Stimulated activated CD4-positive, alpha-beta T cell treated with anti-CD3 and anti-CD28 coated beads, Interleukin-2, amount 100 ng/mL, for 24 hours (primary cell): ENCODE measurements around the gene LARP4B.

ENCODE experiments used
- DNase-seq, 2 donors: peaks; one replicate each; pipeline ENCODE4 v3.0.0-alpha.2; 2020

Gene LARP4B

DNA sequence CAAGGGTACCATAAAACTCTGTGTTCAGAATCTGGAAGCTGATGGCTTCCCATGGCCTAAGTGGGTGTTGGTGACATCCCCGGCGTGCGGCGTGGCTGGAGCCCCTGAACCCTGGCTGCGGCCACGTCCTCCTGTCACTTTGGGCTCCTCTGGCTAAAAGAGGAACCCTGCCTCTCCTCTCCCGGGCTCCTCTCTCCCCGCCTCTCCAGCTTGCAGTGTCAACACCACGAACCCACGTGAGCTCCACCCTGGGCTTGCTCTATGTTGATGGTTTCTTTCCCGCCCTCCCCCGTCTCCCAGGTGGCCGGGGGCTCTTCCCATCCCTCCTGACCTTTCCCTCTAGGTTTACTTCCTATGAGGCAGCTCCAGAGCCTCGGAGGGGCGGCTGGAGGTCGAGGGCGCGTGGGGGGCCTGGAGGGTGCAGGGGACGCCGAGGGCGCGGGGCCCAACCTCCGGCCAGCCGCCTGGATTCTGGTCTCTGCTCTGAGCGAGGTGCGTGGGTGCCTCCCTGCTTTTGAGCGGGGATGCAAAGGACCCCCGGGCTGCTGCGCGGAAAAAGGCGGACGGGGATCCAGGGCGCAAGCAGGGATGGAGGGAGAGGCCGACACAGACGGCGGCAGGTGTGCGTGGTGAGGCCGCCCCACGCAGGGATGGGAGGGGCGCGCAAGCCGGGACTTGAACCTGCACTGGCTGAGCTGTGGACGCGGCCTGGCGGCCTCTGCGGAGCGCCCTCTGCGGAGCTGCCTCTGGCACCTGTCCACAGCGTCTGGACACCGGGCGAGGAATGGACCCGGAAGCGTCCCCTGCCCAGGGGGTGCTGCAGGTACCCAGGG is 126.5 kb downstream of the LARP4B start:
- DNase-seq, result no peak

DNA sequence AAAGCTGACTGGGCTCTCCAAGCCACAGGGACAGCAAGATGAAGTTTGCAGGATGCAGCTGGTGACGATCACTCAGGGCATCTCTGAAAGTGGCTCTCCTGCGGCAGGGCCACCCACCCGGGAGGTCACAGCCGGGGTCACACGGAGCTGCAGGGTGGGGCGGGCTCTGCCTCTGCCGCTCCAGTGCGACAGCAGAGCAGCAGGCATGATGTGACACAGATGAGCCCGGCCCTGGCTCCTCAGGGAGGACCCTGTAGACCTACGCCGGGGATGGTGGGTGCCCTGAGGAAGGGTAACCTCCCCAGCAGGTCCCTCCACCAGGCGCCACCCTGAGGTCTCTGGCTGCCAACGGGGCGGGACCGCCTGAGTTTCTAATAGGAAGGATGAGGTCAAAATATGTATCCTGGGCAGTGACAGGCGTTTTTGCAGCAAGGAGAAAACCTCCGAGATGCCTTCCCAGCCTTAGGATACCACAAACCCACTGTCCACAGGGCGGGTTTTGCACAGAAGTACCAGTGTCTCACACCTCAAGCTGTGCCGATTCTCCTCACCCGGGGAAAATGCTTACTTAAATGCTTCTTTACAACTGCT is 127.2 kb downstream of the LARP4B start:
- DNase-seq, result no peak

DNA sequence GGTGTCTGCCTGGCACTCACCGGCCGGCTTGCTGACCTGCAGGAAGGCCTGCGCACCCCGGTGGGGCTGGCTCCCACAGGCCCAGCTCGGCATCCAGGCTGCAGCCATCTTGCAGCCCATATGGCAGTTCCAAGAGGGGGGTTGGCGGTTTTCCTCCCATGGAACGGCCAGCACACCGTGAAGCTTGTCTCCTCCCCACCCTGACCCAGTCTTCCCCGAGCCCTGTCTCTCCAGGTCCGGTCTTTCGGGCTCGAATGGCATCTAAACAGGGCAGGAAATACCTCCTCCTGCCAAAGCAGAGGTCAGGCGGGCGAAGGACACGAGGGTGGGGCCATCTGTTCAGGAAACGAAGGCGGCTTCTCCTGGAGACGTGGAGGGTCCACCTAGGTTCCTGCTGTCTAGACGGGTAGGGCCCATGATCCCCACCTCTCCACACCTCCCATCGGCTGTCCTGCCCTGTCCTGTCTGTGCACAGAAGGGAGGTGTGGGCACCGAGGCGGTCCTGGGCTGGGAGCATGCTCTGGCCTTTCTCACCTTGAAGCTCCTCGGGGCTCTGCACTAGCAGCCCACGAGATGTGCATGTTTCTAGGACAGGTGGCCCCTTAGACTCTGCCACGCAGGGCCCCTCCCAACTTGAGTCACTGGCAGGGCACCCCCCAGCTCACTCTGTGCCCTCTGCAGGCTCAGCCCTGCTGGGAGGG is 128.3 kb downstream of the LARP4B start:
- DNase-seq, result no peak

DNA sequence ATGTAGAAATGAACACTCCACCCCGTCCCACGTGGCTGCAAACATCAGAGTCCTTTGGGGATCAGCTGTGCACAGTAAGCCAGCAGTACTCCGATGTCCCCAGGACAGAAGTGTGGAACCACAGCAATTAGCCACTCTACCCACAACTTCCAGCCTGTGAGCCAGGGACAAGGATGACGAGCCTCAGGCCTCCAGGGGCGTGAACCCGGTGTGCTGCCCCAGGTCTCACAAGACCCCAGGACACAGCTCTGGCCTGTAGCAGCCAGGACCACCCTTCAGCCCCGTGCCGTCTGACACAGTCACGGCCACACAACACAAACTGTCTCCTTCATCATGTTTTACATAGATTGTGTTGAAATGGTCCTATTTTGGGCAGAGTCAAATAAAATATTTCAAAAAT is 129.0 kb downstream of the LARP4B start:
- no peak for DNase-seq

DNA sequence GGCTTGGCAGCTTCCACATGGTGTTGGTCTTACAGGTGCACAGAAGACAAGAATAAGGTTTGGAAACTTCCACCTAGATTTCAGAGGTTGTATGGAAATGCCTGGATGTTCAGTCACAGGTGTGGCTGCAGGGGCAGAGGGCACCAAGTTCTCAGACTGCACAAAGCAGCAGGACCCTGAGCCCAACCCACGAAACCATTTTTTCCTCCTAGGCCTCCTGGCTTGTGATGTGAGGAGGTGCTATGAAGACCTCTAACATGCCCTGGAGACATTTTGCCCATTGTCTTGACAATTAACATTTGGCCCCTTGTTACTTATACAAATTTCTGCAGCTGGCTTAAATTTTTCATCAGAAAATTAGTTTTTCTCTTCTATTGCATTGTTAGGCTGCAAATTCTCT is 134.3 kb downstream of the LARP4B start:
- DNase-seq, result no peak

DNA sequence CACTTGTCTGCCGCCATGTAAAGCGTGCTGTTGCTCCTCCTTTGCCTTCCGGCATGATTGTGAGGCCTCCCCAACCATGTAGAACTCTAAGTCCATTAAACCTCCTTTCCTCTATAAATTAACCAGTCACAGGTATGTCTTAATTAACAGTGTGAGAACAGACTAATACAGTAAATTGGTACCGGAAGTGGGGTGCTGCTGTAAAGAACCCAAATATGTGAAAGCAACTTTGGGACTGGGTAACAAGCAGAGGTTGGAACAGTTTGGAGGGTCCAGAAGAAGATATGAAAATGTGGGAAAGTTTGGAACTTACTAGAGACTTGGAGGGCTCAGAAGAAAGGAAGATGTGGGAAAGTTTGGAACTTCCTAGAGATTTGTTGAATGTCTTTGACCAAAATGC is 135.3 kb downstream of the LARP4B start:
- no peak for DNase-seq

DNA sequence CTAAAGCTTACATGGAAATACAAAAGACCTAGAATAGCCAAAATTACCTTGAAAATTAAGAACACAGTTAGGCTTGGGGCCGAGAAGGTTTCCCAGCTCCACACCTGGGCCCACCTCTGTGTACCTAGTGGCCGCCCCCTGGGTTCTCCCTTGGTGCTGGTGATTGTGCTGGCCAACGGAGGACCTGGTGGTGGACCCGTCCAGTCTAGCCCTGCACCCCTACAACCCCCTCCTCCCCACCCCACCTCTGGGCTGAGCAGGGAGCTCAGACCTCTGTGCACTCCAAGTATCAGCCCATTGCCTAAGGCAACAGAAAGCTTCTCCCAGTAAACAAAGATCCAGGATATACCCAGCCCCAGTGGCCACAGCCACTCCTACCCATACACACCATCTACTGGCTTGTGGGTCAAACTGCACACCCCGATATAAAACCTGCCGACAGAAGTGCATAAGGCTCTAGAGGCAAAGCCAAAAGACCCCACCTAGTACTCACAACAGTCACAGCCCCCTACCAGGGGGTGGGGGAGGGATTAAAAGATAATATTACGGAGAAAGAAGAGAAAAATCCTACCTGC is 137.0 kb downstream of the LARP4B start:
- no peak for DNase-seq

DNA sequence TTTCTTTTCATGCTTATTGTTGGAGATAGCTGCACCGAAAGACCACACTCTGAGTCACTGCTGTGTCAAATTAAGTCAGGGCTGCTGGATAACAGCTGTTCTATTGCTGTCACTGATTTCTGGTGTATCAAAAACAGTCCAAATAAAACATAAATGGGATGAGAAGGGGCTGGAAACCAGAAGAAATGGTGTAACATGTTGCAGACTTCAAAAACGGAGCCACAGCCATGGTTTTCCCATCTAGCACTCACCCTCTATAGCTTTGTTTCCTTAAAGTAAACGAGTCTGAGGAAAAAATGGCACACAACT is 138.8 kb downstream of the LARP4B start:
- DNase-seq, result no peak

DNA sequence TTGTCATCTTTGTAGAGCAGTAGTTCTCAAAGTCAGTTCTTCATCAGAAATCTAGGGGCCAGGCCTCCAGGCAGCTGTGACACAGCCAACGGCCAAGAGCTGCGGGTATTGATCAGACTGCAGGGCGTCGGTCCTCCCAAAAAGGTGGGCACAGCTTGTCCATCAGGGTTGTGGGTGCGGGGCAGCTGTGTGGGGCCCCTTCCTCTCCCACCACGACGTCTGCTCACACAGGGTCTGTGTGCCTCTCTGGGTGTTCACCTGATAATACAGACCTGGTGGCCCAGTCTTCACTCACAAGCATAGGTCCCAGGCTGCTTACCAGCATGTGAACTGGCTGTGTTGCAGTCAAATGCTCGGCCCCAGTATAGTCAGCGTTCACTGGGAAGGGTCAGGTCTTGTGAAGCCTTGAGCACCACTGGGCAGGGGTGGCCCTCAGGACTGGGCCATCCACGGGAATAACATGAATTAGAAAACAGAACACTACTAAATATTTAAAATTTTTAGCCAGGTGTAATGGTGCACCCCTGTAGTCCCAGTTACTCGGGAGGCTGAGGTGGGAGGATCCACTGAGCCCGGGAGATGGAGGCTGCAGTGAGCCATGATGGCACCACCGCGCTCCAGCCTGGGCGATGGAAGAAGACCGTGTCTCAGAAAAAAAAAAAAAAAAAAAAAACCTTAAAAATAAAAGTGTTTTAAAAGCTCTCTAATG is 139.3 kb downstream of the LARP4B start:
- no peak for DNase-seq

DNA sequence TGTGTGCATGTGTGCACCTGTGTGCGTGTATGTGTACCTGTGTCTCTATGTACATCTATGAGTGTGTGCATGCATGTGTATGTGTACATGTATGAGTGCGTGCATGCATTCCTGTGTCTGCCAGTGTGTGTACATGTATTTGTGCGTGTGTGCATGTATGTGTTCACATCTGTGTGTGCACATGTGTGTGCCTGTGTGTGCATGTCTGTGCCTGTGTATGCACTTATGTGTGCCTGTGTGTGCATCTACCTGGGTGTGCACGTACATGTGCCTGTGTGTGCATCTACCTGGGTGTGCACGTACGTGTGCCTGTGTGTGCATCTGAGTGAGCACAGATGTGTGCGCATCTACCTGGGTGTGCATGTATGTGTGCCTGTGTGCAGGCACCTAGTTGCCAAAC is 139.9 kb downstream of the LARP4B start:
- DNase-seq, result no peak

DNA sequence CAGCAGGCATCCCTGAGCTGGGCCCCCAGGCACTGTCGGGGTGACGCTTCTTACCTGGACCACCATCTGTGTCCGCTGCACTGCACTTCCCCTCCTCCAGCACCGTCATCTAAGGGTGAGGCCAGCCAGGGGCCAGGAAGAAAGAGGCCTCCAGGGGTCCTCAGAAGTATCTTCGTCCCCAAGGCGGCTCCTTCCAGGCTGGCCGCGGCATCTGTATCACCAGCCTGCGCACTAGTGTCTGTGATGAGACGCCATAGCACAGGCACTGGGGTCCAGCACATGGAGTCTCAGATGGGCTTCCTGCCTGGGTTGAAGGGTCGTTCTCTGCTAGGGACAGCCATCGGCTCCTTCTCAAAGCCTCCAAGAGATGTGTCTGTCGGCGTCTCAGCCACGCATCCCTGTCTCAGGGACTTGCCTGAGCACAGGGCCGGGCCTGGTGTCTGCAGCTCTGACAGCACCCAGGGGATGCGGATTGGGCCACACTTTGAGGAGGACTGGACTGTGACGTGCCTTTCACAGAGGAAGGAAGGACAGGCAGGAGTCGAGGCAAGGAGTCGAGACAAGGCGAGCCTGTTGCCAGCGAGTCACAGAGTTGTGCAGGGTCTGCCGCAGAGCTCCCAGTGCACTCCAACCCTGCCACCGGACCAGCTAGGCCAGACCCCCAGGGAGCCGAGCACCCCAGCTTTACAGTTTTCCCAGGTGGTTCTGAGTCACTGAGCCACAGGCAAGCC is 140.5 kb downstream of the LARP4B start:
- DNase-seq, result no peak

DNA sequence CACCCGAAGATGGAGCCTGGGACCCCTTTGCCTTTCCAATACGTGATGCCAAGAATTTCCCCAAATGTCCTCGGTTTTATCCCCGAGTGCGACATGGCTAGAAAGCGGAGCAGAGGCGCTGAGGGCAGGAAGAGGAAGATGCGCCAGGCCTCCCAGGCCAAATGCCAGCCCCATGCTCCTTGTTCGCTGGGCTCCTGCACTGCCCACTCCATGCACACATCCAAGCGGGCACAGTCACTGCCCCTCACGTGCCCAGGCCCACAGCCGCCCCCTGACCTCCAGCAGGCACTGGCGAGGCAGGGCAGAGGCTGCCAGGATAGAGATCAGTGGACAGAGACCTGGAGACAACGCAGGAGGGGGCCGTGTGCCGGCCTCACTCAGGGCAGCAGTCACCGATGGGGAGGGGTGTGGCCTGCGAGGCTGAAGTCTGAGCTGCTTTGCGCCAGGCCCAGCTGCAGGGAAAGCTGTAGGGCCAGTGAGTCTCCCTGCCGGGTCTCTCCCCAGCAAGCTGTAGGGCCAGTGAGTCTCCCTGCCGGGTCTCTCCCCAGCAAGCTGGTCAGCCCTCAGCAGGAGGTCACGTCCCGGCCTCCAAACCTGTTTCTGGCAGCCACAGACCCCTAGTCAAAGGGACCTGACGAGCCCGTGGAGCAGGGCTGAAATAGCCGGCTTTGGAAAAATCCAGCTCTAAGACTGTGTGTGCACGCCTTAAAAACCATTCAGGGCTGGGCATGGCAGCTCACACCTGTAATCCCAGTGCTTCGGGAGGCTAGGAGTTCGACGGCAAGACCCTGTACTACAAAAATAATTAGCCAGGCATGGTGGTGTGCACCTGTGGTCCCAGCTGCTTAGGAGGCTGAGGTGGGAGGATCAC is 141.4 kb downstream of the LARP4B start:
- no peak for DNase-seq

DNA sequence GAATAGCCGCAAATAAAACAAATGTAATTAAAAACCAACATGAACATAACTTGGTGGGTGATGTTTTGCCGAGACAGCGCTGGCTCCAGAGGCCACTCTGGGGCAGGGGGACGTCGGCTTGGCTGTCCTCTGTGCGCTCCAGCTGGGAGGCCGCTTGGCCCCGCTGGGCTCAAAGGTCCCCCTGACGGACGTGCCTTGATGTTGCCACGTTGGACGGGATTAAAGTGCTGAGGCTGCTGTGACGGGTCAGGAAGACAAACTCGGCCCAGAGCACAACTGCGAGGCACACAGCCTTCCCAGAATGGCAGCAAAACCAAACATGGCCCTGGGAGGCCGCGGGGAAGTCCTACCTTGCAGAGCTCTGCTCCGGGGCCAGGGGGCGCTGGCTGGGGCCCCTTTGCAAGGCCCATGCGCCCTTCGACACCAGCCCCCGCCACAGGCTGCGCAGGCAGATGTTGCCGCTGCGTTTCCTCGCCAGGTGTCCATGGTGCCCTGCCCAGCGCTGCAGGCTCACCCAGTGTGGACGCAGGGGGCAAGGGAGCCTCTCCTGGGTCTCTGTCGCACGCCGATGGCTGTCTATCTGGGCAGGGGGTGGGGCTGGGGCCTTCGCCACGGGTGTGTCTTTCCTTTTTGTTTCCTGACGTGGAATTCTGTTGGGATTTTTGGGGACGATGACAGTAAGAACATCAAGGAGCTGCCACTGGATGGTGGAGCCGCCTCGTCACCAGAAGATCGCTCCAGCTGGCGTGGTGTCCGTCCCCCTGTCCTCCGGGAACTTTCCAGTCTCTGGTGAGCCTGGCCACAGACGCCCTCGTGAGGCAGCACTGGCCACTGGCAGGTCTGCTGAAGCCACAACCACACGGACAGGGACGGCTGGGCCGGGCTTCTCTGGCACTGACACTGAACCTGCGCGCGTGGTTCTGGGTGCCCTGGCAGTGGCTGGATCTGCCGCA is 142.4 kb downstream of the LARP4B start:
- peak in 1 of 2 donors; percentile 50 for DNase-seq

DNA sequence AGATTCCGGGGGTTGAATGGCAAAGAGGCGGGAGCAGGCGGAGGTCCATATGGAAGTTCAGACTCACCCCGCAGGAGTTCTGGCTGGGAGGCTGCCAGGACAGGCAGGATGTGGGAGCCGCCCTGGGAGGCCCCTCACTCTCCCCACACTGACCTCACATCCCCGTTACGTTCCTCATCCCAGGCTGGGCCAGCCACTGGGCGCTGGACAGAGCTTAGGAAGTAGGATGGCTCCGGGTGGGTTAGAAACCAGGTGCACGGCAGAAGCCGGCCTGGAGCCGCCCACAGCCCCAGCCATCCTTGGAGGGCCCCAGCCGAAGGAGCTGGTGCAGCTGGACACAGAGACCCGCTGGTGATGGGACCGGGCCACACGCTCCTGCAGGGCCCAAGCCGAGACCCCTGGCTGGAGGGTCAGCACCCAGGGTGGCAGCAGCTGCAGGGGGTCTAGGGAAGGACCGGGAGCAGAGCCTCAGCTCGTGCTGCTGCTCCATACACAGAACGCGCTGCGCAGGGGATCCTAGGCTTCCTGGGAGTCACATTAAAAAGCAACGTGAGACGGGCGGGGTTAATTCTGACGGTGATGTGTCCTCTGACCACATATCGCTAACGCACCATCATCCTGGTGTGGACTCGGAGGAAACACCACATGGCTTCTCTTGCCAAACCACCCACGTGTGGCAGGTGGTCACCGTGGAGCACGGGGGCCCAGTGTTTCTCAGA is 143.4 kb downstream of the LARP4B start:
- no peak for DNase-seq

DNA sequence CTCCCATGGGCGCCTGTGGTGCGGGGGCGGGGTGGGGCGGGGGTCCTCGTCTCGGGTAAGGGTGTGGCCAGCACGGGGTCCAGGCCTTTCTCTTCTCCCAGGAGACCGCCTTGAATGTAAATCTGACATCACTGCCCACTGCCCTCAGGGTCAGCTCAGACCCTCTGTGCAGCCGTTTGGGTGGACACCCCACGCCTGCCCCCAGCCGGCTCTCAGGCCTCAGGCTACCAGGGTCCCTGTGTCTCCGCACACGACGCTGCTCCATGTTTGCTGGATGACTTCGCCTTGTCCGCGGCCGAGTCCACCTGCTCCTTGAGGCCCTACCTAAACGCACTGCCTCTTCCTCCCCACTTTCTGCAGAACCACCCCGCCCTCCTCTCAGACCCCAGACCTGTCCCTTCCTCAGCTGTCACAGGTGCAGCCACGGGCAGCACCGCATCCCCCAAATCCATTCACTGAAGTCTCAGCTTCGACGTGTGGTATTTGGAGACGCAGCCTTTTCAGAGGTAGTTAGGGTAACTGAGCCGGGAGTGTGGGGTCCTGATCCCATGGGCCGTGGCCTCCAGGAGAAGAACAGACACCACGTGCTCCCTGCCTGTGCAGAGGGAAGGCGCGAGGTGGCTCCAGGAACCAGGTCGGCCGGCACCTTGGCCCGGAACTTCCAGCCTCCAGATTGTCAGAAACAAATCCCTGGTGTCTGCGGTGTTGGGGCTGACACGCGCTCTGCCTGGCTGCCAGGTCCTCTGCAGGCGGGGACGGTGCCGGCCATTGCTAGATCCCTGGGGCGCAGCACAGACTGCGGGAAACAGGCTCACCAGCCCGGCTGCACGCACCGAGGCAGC is 144.7 kb downstream of the LARP4B start:
- no peak for DNase-seq

DNA sequence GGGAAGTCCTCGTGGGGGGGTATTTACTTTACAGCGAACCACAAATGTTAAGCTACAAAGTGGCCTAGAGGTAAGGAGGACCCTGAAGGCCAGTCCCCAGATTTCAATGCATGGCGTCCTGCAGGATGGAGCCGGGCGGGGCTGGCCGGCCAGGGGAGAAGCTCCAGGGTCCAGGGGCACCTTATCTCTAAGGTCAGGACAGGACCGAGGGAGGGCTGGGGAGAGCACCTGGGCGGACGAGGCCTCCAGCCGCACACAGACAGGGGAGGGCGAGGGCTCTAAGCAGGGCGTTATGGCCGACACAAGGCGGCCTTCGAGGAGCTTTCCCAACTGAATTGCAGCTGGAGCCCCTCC is 145.7 kb downstream of the LARP4B start:
- DNase-seq, result no peak

DNA sequence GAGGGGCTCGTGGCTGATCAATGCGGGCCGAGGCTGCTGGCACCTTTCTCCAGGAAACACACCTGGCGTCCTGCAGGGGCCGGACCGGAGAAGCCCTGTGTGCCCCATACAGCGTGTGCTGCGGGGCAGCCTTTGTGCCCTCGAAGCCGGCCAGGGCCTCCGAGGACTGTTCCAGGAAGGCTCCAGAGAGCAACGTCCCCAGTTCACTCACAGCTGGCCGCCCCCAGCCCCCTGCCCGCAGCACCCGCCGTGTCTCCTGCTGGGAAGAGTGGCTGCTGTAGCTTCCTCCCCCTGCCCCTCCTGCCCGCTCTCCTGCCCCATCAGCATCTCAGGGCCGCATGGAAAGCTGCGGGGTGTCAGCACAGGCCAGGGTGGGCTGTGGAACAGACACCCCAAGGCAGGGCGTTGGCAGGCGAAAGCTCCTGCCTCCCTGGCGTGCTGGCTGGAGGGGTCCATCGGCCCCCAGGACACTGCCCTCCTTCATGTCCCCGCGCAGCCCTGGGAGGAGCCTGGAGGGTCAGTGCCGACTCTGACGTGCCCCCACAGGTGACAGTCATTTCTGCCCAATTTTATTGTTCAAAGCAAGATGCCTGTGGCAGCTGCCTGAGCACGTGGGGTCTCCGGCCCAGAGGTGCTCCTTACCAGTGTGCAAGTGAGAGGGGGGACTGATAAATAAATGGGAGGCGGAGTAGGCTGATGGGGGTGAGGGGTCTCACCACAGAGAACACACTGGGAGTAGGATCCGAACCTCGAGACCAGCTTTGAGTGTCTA is 146.2 kb downstream of the LARP4B start:
- DNase-seq, result no peak
